Measurements from ENCODE around the gene SMYD5.
A peak's percentile ranks its signal among the peaks of the same experiment; 100 is the strongest.

The SMYD5 gene

DNA sequence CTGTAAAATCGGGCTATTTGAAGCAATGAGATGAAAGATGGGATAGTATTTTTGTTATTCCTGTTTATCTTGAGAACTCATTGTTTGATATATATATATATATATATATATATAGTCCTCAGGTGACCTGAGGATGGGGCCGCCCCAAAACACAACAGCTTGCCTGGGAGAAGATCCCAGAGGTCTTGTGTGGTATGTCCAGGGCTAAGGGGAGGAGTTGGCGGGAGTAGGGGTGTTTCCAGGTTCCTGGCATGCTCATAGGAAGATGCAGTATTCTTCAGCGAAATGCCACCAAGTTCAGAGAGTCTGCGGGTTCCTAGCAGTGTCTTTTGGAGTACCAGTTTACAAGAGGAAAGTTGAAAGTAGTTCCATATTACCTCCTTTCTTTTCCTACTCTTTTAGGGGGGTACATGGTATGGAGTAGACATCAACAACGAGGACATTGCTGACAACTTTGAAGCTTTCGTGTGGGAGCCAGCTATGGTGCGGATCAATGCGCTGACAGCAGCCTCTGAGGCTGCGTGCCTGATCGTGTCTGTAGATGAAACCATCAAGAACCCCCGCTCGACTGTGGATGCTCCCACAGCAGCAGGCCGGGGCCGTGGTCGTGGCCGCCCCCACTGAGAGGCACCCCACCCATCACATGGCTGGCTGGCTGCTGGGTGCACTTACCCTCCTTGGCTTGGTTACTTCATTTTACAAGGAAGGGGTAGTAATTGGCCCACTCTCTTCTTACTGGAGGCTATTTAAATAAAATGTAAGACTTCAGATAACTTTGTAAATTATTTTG lies 38.4 kb downstream of the SMYD5 start:
- DNase-seq (ENCODE audit: low read depth in 1 of 2, low spot score in 1 of 2): no peak
- no peak for TF ChIP-seq JUND (IDR thresholded peaks at IDR 0.05; ENCODE audit: low read depth)
- in situ Hi-C loops (cut with HindIII; ENCODE audit: low pct_unique_long_range_greater_than_20kb, low sequenced_read_pairs): no loop called here

DNA sequence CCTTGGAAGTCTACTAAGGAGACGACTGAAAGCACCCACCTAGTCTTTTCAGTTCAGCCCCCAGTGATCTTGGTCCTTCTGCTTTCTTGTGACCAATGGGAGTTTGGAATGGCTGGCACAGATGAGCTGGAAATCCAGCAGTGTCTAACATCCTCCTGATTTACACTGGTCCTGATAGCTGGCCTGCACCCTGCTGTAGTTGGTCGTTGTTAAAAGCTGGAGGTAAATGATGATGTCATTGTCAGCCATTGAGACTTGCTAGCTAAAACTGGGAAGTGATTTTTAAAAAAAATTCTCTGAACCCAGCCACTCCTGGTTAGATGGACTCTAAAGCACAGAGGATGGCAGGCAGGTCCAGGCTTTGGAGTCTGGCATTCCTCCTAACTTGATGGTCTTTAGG lies 39.4 kb downstream of the SMYD5 start:
- in situ Hi-C loops (cut with HindIII; ENCODE audit: low pct_unique_long_range_greater_than_20kb, low sequenced_read_pairs): no loop called here
- no peak for DNase-seq (ENCODE audit: low read depth in 1 of 2, low spot score in 1 of 2)
- TF ChIP-seq JUND (IDR thresholded peaks at IDR 0.05; ENCODE audit: low read depth): no peak

DNA sequence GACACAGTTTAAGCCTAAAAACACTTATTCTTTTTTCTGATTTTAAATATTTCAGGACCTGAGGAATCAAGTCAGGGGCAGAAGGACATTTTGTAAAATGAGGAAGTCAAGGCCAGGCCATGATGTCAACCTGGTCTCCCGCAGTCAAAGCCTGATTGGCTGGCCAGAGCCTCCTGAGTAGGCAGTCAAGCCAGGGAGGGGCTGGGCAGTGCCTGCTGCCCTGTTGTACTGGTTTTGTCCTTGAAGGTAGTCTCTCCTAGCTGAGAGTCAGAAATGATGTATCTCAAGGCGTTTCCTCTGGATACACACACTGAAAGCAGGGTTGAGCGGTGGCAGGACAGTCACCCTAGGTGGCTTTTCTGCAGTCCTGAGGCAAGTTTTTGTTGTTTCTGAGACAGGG lies 39.9 kb downstream of the SMYD5 start:
- no peak for TF ChIP-seq JUND (IDR thresholded peaks at IDR 0.05; ENCODE audit: low read depth)
- DNase-seq (ENCODE audit: low read depth in 1 of 2, low spot score in 1 of 2): peak; percentile 35 to 50
- in situ Hi-C loops (cut with HindIII; ENCODE audit: low pct_unique_long_range_greater_than_20kb, low sequenced_read_pairs): no loop called here

DNA sequence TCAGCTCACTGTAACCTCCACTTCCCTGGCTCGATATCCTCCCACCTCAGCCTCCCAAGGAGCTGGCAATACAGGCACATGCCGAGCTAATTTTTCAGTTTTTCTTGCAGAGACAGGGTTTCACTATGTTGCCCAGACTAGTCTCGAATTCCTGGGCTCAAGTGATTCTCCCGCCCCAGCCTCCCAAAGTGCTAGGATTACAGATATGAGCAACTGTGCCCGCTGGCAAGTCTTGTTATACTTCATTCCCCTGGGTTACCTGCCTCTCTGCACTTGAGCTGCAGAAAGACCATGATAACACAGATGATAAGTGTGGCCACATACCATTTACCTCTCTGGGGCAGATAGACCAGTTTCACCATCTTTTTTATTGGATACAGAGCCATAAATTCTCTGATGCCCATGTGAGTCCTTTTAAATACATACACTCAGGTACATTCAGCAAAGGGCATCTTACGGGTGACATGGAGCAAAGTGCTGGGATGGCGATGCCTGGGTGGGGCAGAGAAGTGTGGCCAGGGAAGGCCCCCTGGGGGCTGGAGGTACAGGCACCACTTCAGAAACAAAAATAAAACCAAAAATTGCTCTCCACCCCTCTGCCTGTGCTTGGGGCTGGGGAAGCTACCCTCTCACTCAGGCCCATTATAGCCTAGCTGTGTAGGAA lies 40.4 kb downstream of the SMYD5 start:
- TF ChIP-seq JUND (IDR thresholded peaks at IDR 0.05; ENCODE audit: low read depth): no peak
- in situ Hi-C loops (cut with HindIII; ENCODE audit: low pct_unique_long_range_greater_than_20kb, low sequenced_read_pairs): no loop called here
- no peak for DNase-seq (ENCODE audit: low read depth in 1 of 2, low spot score in 1 of 2)

DNA sequence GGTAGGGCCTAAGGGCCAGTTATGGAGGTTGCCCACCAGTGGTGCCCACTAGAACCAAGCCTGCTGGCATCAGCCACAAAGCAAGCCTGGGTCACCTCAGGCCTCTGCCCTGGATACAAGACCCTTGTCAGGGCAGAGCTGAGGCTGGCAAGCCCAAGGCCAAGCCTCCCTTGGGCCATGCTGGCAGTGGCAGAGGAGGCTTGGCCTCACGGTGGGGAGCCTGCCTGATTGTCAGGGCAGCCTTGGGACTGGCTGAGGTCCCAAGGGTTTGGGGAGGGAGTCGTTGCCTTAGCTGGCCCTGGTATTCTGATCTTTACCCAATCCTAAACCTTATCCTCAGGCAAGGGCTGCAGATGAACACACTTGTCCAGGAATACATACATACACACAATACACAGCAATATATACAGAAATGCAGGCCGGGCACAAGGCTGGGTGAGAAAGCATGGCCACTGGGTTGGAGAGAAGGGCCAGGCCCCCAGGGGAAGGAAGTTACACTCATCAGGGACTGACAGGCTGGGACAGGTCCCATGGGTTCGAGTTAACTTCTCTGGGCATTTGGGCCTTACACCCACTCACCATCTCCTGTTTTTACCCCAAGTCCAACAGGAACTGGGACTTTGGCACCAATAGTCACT lies 41.1 kb downstream of the SMYD5 start:
- no peak for DNase-seq (ENCODE audit: low read depth in 1 of 2, low spot score in 1 of 2)
- in situ Hi-C loops (cut with HindIII; ENCODE audit: low pct_unique_long_range_greater_than_20kb, low sequenced_read_pairs): no loop called here
- no peak for TF ChIP-seq JUND (IDR thresholded peaks at IDR 0.05; ENCODE audit: low read depth)

DNA sequence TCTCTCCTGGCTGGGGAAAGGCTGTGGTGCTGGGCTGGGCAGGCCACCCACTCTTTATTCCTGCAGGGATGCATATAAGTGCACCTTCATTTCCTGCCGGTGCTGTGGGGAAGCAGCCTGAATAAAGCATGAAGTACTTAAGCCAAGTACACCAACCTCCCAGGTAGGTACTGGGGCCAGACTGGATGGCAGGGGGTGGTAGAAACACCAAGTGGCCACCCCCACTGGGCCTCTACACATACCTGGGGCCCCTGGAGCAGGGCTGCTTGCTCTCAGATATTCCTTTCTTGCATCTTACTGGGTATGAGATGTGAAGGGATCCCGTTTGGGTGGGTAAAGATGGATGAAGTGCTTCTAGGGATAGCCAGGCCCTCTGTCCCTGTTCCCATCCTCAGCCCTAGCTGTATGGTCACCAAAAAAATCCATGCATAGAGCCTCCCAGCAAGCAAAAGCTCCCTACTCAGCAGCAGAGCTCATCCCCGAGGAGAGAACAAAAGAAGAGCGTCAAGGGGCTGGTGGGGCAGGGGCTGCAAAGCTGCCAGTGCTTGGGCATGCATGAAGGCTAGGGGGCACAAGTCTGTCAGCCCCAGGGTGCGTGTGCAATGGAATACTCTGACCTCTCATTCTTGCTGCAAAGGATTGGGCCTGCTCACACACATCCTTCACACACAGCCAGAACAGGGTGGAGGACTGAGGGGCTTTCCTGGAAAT lies 42.0 kb downstream of the SMYD5 start:
- TF ChIP-seq JUND (IDR thresholded peaks at IDR 0.05; ENCODE audit: low read depth): no peak
- in situ Hi-C loops (cut with HindIII; ENCODE audit: low pct_unique_long_range_greater_than_20kb, low sequenced_read_pairs): no loop called here

DNA sequence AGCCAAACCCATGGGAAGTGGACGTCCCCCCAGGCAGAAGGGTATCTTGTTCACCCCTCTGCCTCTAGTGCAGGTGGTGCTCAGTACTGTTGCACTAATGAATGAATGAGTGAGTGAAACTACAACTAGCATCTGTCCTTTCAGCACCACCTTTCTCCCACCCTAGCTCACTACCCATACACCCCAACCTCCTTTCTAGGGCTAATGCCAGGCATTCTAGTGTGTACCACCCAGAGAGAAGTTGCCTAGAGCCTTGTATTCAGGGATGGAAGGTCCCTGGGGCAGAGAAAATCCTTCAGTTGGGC lies 42.5 kb downstream of the SMYD5 start:
- no peak for TF ChIP-seq JUND (IDR thresholded peaks at IDR 0.05; ENCODE audit: low read depth)
- in situ Hi-C loops (cut with HindIII; ENCODE audit: low pct_unique_long_range_greater_than_20kb, low sequenced_read_pairs): no loop called here
- no peak for DNase-seq (ENCODE audit: low read depth in 1 of 2, low spot score in 1 of 2)

More for the DNA sequence above, 42.0 kb downstream of the SMYD5 start:
- no peak for DNase-seq (ENCODE audit: low read depth in 1 of 2, low spot score in 1 of 2)

DNA sequence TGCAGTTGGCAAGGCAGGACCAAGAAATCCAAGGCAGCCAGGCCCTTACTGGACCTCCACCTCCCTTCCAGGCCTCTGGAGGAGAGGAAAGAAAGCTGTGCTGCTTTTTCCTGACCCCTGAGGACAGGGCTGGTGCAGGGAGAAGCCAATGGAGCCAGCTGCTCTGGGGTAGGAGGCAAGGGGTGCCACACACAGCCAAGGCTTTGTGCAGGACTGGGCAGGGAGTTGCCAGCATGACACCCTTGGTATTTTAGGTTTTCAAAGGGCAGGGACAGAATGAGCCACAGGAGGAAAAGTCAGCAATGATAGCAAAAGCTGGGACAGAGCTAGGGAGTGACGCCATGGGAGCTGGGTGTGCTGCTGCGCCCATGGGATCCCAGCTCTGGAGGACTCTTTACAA lies 43.0 kb downstream of the SMYD5 start:
- no peak for TF ChIP-seq JUND (IDR thresholded peaks at IDR 0.05; ENCODE audit: low read depth)
- no peak for DNase-seq (ENCODE audit: low read depth in 1 of 2, low spot score in 1 of 2)
- in situ Hi-C loops (cut with HindIII; ENCODE audit: low pct_unique_long_range_greater_than_20kb, low sequenced_read_pairs): no loop called here

DNA sequence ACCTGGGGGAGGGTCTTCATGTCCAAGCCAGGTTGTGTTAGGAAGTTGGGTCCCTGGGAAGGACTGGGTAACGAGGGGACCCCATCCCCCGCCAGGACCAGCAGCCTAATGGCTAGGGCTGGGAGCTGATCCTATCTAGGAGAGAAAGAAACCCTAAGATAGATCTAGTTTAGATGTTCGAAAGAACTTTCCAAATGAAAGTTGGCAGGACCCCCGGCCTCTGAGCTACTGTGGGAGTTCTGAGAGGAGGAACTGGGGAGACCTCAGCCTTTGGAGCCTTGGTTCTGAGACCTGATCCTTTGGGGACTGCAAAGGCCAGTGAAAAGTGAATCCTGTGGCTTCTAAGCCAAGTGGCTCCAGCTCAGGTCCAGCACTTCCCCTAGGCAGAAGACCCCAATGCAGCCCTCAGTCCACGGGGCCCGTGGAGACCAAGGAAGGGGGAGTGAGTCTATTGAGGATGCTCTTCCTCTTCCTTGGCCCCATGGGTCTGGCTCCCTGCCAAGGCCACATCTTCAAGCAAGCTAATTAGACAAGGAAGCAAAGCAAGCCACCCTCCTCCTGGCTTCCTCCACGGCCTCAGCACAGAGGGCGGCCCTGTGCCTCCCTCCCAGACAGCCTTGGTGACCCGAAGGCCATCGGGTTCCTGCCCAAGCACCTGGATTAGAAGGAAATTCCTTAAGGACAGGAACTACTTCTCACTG lies 43.5 kb downstream of the SMYD5 start:
- no peak for TF ChIP-seq JUND (IDR thresholded peaks at IDR 0.05; ENCODE audit: low read depth)
- DNase-seq (ENCODE audit: low read depth in 1 of 2, low spot score in 1 of 2): no peak
- in situ Hi-C loops (cut with HindIII; ENCODE audit: low pct_unique_long_range_greater_than_20kb, low sequenced_read_pairs): no loop called here

DNA sequence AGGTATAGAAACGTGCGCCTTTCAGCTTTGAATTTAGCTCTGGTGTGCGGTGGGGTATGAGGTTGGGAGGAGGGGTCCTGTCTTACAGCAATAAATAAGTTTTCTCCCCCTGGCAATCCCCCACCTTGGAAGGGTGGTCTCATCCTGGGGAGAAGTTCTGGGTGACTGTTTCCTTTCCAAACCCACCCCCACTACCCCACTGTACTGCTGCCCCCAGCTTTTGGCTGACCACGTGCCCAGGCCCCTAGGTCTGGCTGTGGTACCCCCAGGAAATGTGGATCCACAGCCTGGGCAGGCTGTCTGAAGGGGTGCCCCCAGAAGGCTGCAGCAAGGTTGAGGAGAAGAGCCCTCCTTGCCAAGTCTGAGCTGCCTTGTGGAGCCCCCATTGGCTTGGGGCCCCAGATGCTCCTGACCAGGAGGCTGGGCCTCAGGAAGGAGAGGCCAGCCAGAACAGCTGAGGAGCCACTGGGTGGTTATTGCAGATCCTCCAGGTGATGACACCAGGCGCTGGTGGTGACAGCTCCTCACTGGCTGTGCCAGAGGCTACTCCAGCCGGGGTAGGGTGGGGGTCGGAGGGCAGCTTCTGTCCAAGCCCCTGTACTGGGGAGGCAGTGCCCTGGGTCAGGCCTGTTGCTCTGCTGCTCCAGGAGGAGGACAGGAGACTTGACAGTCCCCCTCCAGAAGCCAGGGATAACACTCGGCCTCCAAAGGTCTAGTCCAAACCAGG lies 44.3 kb downstream of the SMYD5 start:
- no peak for DNase-seq (ENCODE audit: low read depth in 1 of 2, low spot score in 1 of 2)
- no peak for TF ChIP-seq JUND (IDR thresholded peaks at IDR 0.05; ENCODE audit: low read depth)
- in situ Hi-C loops (cut with HindIII; ENCODE audit: low pct_unique_long_range_greater_than_20kb, low sequenced_read_pairs): no loop called here

DNA sequence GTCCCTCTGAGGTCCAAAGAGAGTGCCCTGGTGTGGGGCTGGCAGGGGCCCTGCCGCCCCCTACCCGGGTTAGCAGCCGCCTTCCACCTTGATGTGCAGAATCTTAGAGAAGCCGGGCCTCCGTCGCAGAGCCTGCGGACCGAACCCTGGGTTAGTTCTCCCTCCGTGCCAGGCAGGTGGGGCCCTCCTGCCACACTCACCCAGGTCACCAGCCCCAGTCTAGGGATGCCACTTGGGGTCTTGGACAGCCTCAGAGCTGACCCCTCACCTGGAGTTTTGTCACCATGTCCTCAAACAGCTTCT lies 44.8 kb downstream of the SMYD5 start:
- in situ Hi-C loops (cut with HindIII; ENCODE audit: low pct_unique_long_range_greater_than_20kb, low sequenced_read_pairs): no loop called here
- TF ChIP-seq JUND (IDR thresholded peaks at IDR 0.05; ENCODE audit: low read depth): no peak
- DNase-seq (ENCODE audit: low read depth in 1 of 2, low spot score in 1 of 2): no peak

DNA sequence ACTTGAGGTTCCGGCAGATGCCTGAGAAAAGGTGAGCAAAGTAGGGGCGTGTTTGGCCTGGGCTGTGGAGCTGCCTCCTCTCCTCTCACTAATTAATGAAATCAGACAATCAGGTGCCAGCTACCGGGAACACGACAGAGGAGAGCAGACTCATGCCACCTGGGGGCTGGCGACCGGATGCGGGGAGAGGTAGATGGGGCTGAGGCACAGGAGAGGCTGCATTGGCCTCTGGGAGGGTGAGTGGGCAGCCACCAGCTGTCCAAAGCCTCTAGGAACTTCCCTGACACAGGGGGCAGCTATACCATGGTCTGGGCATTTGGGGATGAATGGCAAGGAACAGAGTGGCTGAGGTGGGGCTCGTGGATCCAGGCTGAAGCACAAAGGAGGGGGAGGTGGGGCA lies 45.2 kb downstream of the SMYD5 start:
- TF ChIP-seq JUND (IDR thresholded peaks at IDR 0.05; ENCODE audit: low read depth): no peak
- DNase-seq (ENCODE audit: low read depth in 1 of 2, low spot score in 1 of 2): no peak
- in situ Hi-C loops (cut with HindIII; ENCODE audit: low pct_unique_long_range_greater_than_20kb, low sequenced_read_pairs): no loop called here

Measured in T47D (cell line).